Lower leg skin (tissue), 4 donors: Measurements from ENCODE around the gene ZKSCAN8. TPM values are rescaled to one million over a fixed set of nuclear protein-coding genes. Genes with fewer than 3 reads are reported as not detected.

Experiments used
- DNase-seq, 2 donors: peaks; one replicate each; pipeline ENCODE4 v3.0.0-alpha.2; 2019; ENCODE audit warnings: low spot score in 2 of 2
- H3K4me3 ChIP-seq: fragments of 200-600 bp; sonication (generic); 2 replicates; pipeline ENCODE4 v1.5.1; 2017; ENCODE audit warnings: mild to moderate bottlenecking, low read depth; ENCODE audit not compliant: poor library complexity, severe bottlenecking
- CTCF ChIP-seq, 3 donors: fragments of 450-650 bp; IDR thresholded peaks; one replicate each; pipeline ENCODE4 v1.5.1; 2016; ENCODE audit warnings: antibody characterized with exemption in 3 of 3, mild to moderate bottlenecking in 3 of 3, moderate library complexity in 2 of 3
- POLR2A ChIP-seq, 2 donors: fragments of 450-650 bp; IDR thresholded peaks; one replicate each; pipeline ENCODE4 v1.6.1; 2016 to 2017; ENCODE audit warnings: antibody characterized with exemption in 2 of 2, mild to moderate bottlenecking in 1 of 2, moderate library complexity in 1 of 2
- WGBS, 2 donors: methylation state at CpG; one replicate each; pipeline ENCODE4 v1.1.5; 2018; 5-methylcytosine and 5-hydroxymethylcytosine counted together
- intact Hi-C: fragments of 100-400 bp; cut with DNase I; formaldehyde crosslinking; loops from one replicate; pipeline ENCODE4 v1.15.0; 2023; ENCODE audit warnings: low total_unique reads
- total RNA-seq, 4 donors: library from RNA; depleted of rRNA; stranded (reverse); fragments of >200 nt; gene quantifications; one replicate each; pipeline ENCODE4 v1.1.0, GENCODE V29; 2016

Gene ZKSCAN8
- total RNA-seq, 4 donors from 2014 or later, result 10.5 to 16.5 (median 11.3) TPM

DNA sequence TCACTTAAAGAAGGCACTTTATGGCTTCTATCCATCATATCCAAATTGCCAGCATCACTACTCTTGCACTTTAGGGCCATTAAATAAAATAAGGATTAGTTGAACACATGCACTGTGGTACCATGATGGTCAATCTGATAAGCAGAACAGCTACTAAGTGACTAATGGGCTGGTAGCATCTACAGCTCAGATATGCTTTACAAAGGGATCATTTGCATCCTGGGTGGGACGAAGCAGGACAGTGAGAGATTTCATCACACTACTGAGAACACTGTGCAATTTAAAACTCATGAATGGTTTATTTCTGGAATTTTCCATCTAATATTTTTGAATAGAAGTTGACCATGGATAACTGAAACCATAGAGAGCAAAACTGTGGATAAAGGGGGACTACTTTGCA is 58.3 kb downstream of the ZKSCAN8 start:
- intact Hi-C loops, result no loop called here
- DNase-seq, result no peak

DNA sequence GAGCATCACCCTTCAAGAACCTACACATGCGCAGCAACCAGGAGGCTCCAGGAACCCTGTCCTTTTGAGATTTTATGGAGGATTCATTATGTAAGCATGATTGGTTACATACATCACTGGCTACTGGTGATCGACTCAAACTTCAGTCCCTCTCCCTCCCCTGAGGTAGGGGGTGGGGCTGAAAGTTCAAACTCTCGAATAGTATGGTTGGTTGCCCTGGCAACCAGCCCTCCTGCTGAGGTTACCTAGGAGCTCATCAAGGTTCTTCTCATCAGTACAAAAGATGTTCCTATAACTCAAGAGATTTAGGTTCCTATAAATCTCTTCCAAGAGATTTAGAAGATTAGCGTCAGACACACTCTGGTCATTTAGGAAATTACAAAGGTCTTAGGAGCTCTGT is 61.5 kb downstream of the ZKSCAN8 start:
- intact Hi-C loops, result no loop called here
- 36 to 38% methylated on average over 4 of the region's 4 CpGs for WGBS, 2 donors
- TF ChIP-seq POLR2A (IDR thresholded peaks at IDR 0.05) (no peak), CTCF (IDR thresholded peaks at IDR 0.05) (no peak)
- DNase-seq, result no peak
- H3K4me3 ChIP-seq, result no peak overlapping the region

More for the DNA sequence above, 58.3 kb downstream of the ZKSCAN8 start:
- whole genome bisulfite sequencing, 2 donors, result 48 to 55% methylated on average over 1 of the region's 1 CpG
- TF ChIP-seq POLR2A (IDR thresholded peaks at IDR 0.05) (no peak), CTCF (IDR thresholded peaks at IDR 0.05) (no peak)
- H3K4me3 ChIP-seq, result no peak overlapping the region

DNA sequence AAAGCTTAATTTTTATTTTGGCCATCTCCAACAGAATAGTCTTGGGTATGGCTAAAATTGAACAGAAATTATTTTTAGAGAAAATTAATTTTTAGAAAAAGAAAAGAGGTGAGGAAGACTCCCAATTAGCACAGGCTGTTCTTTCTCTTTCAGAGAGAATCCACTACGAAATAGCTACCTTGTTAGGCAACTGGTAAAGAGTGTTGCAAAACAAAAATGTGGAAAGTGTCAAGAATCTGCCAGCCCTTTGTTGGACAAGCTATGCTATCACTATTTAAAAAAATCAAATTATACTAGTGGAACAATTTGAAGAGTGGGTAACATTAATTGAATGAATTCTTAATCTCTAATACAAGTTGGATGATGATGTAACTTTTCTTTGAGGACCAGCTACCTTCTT is 64.2 kb downstream of the ZKSCAN8 start:
- H3K4me3 ChIP-seq, result no peak overlapping the region
- WGBS, 2 donors, result 63 to 81% methylated on average over 1 of the region's 1 CpG
- TF ChIP-seq CTCF (IDR thresholded peaks at IDR 0.05) (no peak), POLR2A (IDR thresholded peaks at IDR 0.05) (no peak)
- no peak for DNase-seq
- intact Hi-C loops, result no loop called here

- H3K4me3 ChIP-seq, result no peak overlapping the region
- no peak for DNase-seq
- intact Hi-C loops, result no loop called here
- TF ChIP-seq CTCF (IDR thresholded peaks at IDR 0.05) (no peak), POLR2A (IDR thresholded peaks at IDR 0.05) (no peak)
- WGBS, 2 donors, result 43 to 48% methylated on average over 3 of the region's 3 CpGs
These were observed 64.8 kb downstream of the ZKSCAN8 start for GRCh38 chr6:28206527-28206926.

DNA sequence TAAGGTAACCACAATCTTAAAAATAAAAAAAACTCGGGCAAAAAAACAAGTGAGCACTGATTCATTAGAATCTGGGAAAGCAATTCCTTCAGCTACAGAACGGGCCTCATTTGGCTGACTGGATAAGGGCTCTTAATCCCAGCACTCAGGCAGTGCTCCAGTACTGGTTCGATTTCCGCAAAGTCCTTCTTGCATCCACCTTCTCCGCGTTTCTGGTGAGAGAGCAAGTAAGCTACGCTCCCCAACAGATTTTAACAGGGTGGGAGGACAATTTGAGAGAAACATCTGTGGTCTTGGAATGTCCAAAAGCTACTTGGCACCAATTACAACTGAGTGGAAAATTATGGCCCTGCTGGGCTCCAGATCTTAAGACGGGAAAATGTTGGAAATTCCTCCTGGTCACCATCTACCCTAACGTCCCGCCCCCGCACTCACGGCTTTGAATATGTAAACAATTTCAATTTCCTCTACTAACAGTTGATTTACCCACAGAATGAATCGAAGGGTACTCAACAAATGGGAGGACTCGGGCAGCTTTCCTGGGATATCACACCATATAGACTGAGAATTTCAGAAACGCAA is 65.3 kb downstream of the ZKSCAN8 start:
- no peak for TF ChIP-seq POLR2A (IDR thresholded peaks at IDR 0.05)
- no peak for TF ChIP-seq CTCF (IDR thresholded peaks at IDR 0.05)
- no peak overlapping the region for H3K4me3 ChIP-seq
- intact Hi-C loops, result no loop called here
- DNase-seq, result no peak
- 12 to 19% methylated on average over 15 of the region's 15 CpGs for WGBS, 2 donors

DNA sequence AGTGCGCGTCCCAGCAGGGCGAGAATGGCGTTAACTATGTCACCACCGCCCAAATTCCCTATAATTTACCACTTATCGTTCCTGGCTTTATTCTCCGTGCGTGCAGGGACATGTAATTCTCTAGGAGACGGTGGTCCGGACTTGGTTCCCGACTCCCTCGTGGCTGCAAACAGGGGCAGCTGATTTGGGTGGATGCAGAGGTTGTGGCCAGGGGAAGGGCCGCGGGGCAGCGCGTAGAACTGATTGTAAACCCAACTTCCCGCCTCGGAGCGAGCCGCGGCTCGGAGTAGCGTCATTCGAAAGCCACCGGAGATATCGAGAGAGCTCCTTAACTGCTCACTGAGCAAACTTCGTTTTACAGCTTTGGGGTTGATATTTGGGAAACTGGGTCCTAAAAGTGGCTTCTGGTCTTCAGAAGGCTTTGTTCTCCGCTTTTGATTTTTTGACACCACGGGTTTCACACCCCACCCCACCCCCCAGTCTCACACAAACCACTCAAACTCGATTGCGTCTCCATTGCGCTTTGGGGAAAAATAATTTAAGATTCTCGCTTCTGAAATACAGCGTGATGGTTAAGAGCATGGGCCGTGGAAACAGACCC is 65.9 kb downstream of the ZKSCAN8 start:
- intact Hi-C loops, result no loop called here
- WGBS, 2 donors, result 2% methylated on average over 35 of the region's 35 CpGs
- no peak overlapping the region for H3K4me3 ChIP-seq
- no peak for DNase-seq
- TF ChIP-seq CTCF (IDR thresholded peaks at IDR 0.05) (no peak), POLR2A (IDR thresholded peaks at IDR 0.05) (no peak)
